Adrenal gland (tissue), 5 donors: ENCODE results near the gene GPHN.

ENCODE experiments used
- POLR2A ChIP-seq, 2 donors: fragments of 450-650 bp; IDR thresholded peaks; one replicate each; pipeline ENCODE4 v1.6.1; 2017; ENCODE audit warnings: antibody characterized with exemption in 2 of 2, mild to moderate bottlenecking in 2 of 2, moderate library complexity in 1 of 2
- TF ChIP-seq, protein P1 (sequence below), 6 experiments: fragments of 450-650 bp in 4 of 6; fragments of 200-600 bp in 2 of 6; sonication (generic) in 1 of 6; IDR thresholded peaks; 1 replicate in 5 of 6; 2 replicates in 1 of 6; pipeline versions ENCODE4 v1.5.1 to v1.8.0; 2016 to 2021; ENCODE audit warnings: antibody characterized with exemption in 6 of 6, mild to moderate bottlenecking in 2 of 6, moderate library complexity in 1 of 6
- donor health status: DM: no; HTN: no; CAD: no.

DNA sequence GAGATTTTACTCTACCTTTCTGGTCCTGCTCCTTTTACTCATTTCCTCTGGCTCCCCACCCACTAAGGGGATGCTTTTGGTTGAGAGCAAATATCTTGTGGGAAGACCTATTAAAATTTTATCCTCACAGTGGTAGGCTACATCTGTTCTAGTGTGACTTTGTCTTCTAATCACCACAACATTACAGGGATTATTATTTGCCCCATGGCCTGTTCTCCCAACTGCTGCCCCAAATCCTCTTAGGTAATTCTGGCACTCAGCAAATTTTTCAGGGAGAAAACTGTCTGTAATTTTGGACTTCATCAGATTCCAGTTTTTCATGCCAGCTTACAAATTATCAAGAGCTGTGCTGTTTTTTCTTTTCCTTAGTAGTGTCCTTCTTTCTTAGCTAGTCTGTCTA lies 172.3 kb downstream of the GPHN start:
- TF ChIP-seq POLR2A (IDR thresholded peaks at IDR 0.05): no peak
- TF ChIP-seq, protein P1, sequence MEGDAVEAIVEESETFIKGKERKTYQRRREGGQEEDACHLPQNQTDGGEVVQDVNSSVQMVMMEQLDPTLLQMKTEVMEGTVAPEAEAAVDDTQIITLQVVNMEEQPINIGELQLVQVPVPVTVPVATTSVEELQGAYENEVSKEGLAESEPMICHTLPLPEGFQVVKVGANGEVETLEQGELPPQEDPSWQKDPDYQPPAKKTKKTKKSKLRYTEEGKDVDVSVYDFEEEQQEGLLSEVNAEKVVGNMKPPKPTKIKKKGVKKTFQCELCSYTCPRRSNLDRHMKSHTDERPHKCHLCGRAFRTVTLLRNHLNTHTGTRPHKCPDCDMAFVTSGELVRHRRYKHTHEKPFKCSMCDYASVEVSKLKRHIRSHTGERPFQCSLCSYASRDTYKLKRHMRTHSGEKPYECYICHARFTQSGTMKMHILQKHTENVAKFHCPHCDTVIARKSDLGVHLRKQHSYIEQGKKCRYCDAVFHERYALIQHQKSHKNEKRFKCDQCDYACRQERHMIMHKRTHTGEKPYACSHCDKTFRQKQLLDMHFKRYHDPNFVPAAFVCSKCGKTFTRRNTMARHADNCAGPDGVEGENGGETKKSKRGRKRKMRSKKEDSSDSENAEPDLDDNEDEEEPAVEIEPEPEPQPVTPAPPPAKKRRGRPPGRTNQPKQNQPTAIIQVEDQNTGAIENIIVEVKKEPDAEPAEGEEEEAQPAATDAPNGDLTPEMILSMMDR (IDR thresholded peaks at IDR 0.05): no peak
